T follicular helper cell (primary cell): ENCODE results near the gene SOCS1.
A peak's percentile ranks its signal among the peaks of the same experiment; 100 is the strongest.
"Not testable (repeated sequence)": the region's sequence is repeated elsewhere in the genome, so short reads cannot be mapped to it uniquely, and the experiment has no call there.

Experiments
- DNase-seq: peaks from one replicate; pipeline ENCODE4 v3.0.0-alpha.2; 2020; ENCODE audit warnings: low read depth
- total RNA-seq, 2 experiments: gene quantifications; one replicate each; lab custom pipeline; 2026; lab: John Stamatoyannopoulos, UW

The SOCS1 gene
- 24.9 to 29.1 reads per million in 2 experiments for total RNA-seq

- peak; percentile 79 for DNase-seq
Measured at GRCh38 chr16:11255737-11256660, at the start of gene SOCS1. Gene SOCS1 (minus strand): TSS chr16:11256204. CDS start chr16:11255478, 726 bp downstream.

DNA sequence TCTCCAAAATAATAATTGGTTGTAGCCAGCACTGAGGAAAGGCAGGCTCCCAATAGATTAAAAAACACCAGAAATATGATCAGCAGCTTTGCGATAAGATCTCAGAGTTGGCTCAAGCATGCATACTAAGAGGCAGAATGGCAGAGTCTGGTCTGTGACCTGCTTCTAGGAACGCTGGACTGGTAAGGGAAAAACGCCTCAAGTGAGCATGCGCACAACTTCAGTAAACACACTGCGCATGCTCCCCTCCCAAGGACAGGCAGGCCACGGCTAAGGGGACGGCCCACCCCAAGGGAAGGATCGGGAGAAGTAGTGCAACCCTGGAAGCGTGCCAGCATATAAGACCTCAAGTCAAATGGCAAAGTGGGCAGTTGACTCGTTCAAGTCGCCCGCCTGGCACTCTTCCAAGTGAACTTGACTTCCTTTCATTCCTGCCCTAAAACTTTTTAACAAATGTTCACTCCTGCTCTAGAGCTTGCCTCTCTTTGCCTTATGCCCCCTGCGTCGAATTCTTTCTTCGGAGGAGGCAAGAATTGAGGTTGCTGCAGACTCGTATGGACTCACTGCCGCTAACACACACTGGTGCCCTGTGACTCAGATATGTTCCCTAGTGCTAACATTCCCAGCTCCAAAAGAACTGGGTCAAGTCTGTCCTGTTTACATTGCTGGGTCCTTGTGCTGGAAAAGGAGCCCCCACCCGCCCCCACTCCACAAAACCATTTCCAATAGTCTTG is 47.6 kb upstream of the SOCS1 start:
- no peak for DNase-seq

- no peak for DNase-seq
Measured at GRCh38 chr16:11302977-11303376, 47.0 kb upstream of the SOCS1 start.

DNA sequence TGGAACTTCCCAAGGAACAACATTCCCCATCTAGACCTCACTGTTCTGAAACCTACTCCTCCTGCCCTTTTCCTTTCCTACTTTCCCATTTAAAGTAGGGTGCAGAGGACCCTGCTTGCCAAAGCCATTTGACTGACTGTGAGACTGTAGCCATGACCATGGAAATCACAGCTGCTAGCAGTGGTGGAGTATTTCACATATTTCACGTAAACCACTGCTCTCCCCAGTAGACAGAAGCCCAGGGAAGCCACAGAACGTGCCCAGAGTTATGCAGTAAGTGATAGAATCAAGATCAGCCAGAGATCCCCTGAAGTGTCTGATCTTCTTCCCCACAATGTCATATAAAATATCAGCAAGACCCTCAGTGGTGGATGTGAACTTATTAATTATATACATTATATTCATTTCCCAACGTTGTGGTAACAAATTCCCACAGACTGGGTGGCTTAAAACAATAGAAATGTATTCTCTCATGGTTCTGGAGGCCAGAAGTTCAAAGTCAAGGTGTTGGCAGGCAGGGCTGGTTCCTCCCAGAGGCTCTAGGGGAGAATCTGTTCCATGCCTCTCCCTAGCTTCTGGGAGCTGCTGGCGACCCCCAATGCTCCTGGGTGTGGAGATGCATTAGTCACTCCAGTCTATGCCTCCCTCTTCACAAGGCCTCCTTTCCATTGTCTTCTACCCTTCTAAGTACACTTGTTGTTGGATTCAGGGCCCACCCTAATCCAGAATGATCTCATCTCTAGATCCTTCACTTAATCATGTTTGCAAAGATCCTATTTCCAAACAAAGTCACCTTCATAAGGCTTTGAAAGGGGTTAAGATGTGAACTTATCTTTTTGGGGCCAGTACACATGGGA is 45.9 kb upstream of the SOCS1 start:
- DNase-seq, result no peak

DNA sequence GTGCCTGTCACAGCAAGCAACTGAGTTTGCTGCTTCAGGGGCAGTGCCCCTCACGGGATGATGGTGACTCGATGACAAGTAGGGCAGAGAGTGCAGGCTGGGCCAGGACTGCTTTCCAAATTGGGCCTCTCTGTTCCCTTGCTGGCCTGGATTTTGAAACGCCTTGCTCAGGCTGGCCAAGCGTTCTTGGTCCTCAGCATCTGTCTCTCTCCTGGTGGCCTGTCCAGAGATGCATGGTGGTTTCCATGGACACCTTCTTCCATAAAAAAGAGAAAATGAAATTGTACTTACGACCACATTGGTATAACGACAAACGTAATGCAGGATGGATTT is 44.5 kb upstream of the SOCS1 start:
- DNase-seq, result no peak

GRCh38 chr16:11299865-11300559 is 44.0 kb upstream of the SOCS1 start:
- no peak for DNase-seq

DNA sequence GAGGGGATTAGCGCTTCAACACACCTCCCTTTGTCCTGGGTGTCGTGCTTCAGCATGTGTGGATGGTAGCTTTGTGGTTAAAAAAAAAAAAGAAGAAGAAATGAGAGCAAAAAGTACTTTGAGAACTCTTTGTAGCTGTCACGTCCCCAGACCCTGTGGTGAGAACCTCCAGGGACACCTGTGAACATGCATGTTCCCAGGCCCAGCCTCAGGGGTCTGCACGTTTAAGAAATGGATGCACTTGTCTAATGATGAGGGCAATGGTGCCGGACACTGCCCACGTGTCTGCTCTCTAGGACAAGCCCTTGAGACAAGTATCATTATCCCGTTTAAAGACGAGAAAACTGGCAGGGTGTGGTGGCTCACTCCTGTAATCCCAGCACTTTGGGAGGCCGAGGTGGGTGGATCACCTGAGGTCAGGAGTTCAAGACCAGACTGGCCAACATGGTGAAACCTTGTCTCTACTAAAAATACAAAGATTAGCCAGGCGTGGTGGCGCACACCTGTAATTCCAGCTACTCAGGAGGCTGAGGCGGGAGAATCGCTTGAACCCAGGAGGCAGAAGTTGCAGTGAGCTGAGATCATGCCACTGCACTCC is 43.0 kb upstream of the SOCS1 start:
- DNase-seq, result not testable (repeated sequence)

- no peak for DNase-seq
Measured at GRCh38 chr16:11298143-11298900, 42.3 kb upstream of the SOCS1 start.

DNA sequence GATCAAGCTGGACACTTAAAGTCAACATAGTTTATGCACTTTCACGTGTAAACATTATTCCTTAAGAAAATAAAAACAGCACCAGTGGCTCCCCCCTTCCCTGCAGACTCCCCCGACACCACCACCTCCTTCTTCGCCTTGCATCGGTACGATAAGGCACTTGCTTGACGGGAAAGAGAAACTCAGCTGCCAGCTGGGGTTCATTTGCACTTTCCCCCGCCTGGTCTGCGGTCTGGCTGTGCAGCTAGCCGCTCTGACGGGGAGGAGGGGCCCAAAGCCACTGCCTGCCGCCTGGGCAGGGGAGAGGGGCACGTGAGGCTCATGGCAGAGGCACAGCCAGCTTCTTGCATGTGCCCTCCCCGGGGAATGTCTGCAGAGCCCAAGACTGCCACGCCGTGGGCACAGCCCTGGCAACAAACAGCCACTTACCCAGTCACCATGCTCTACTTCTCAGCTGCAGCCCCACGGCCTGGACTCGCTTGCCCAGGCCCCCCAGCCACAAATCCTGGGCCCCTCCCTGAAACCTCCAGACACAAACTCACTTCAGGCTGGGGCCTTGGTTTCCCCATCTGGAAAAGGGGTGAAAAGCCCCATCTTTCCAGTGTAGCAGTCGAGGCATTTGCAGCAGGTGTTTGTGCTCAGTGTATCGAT is 41.6 kb upstream of the SOCS1 start:
- peak; percentile 35 for DNase-seq

DNA sequence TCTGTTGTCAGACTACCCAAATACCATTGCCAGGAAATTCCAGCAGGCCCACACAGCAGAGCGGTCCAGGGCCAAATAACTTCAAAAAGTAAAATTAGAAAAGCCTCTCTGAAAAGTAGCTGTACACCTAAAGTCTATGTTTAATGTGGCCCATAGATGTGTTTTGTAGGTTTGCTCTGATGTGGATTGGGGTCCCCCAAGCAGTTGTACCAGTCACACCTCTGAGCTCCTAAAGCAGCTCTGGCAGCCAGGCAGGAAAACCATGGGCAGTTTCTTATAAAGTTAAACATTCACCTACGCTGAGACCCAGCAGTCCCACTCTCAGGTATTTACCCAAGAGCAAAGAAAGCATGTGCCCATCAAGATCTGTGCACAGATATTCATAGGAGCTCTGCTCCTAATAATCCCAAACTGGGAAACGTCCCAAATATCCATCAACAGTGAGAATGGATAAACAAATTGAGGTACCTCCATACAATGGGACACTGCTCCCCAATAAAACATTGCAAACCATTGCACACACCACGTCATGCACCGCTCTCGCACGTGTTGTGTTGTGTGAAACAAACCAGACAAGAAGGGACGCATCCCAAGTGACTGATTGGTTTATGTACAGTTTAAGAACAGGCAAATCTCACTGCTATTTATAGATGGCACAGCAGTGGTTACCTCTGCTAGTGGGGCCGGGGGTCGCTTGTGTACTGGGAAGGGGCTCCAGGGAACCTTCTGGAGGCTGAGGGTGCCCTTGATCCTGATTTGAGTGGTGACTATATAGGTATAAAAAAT is 40.9 kb upstream of the SOCS1 start:
- DNase-seq, result no peak

DNA sequence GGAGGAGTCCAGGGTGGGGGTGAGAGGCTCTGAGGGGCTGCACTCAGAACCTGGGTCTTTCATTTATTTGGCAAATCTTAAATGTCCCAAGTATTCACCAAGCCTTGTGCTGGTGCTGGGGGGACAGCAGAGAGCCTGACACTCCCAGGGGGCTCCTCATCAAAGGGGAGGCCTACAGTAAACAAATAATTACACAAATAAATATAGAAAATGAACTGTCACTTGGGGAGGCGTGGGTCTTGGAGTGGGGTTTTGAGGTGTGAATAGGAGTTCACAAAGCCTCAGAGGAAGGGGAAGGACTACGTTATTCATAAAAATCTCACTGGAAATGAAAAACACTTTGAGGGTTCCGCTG is 40.3 kb upstream of the SOCS1 start:
- DNase-seq, result no peak

DNA sequence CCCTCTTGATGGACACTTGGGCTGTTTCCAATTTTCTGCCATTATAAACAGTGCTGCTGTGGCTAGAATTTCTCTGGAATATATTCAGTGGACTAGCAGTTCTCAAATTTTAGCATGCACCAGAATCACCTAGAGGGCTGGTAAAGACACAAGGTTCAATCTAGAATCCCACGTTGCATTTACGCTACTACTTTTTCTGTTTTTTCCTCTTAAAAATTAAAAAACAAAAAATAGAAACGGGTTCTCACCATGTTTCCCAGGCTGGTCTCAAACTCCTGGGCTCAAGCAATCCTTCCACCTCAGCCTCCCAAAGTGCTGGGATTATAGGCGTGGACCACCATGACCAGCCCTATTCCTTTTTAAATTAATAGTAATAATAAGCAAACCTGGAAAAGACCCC is 39.7 kb upstream of the SOCS1 start:
- no peak for DNase-seq

GRCh38 chr16:11292076-11292748 is 36.2 kb upstream of the SOCS1 start:
- DNase-seq, result no peak

GRCh38 chr16:11291091-11291703 is 35.2 kb upstream of the SOCS1 start:
- no peak for DNase-seq

DNA sequence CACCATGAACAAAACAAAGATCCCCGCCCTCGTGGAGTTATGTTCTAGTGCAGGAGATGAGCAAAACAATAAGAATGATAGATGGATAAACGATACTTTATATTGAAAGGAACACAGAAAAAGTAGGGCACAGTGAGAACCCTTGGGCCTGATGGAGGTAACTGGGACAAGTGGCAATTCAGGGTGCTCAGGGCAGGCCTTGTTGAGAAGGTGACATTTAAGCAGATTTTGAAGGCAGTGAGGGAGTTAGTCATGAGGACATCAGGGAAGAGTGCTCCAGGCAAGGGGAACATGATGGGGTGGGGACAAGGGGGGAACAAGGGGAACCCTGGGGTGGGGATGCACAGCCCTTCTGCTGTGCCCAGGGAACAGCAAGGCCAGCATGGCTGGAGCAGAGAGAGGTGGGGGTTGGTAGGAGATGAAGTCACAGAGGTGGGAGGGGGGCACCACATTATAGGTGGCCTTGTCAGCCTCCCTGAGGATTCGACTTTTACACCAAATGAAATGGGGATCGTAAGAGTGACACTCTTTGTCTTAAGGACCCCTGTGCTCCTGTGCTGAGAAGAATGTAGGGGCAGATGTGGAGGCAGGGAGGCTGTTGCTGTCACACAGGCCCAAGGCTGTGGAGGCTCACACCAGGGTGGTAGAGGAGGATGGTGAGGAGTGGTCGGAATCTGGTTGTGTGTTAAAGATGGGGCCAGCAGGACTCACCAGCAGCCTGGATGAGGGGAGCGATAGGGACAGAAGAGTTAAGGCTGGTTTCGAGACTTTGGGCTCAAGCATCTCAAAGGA is 34.3 kb upstream of the SOCS1 start:
- no peak for DNase-seq

- not testable (repeated sequence) for DNase-seq
Measured at GRCh38 chr16:11289696-11290095, 33.7 kb upstream of the SOCS1 start.

GRCh38 chr16:11289202-11289601 is 33.2 kb upstream of the SOCS1 start:
- DNase-seq, result no peak
